K562 (cell line): Measurements from ENCODE around the gene STX12. TPM values are rescaled to one million over a fixed set of nuclear protein-coding genes. Genes with fewer than 3 reads are reported as not detected.

Experiments used
- ATF1 ChIP-seq, 2 experiments: fragments of 450-650 bp in 1 of 2; IDR thresholded peaks; 2 replicates each; pipeline ENCODE4 v1.6.1; 2016; ENCODE audit warnings: missing compliant biosample characterization in 1 of 2, missing genetic modification characterization in 1 of 2
- BHLHE40 ChIP-seq: IDR thresholded peaks from 2 replicates; pipeline ENCODE4 v1.6.1; 2011; ENCODE audit warnings: low read length, improper control_type of control experiment
- CBX3 ChIP-seq, 2 experiments: IDR thresholded peaks; 1 replicate in 1 of 2; 2 replicates in 1 of 2; pipeline ENCODE4 v1.6.1; 2012; ENCODE audit warnings: inconsistent platforms in 2 of 2, low read length in 2 of 2, borderline replicate concordance in 1 of 2, control low read depth in 1 of 2
- DACH1 ChIP-seq: fragments of 450-650 bp; IDR thresholded peaks from 2 replicates; pipeline ENCODE4 v1.6.1; 2018; ENCODE audit not compliant: partially characterized antibody
- ETV5 ChIP-seq: sonication (generic); formaldehyde crosslinking; IDR thresholded peaks from 2 replicates; pipeline ENCODE4 v1.4.0; 2020; ENCODE audit warnings: low read depth, mild to moderate bottlenecking, missing genetic modification reagents
- EWSR1 ChIP-seq: fragments of 450-650 bp; IDR thresholded peaks from 2 replicates; pipeline ENCODE4 v1.6.1; 2018; ENCODE audit warnings: borderline replicate concordance, mild to moderate bottlenecking, low read depth, moderate library complexity; ENCODE audit not compliant: partially characterized antibody
- FOXA3 ChIP-seq, 2 experiments: fragments of 450-650 bp in 1 of 2; sonication (generic) in 1 of 2; formaldehyde crosslinking; IDR thresholded peaks in 1 of 2; conservative IDR thresholded peaks in 1 of 2; 2 replicates each; pipeline versions ENCODE4 v1.4.0 to v1.8.0; 2020 to 2022; ENCODE audit warnings: mild to moderate bottlenecking in 2 of 2, missing genetic modification reagents in 1 of 2
- GABPB1 ChIP-seq: sonication (generic); formaldehyde crosslinking; IDR thresholded peaks from 2 replicates; pipeline ENCODE4 v1.8.0; 2022; ENCODE audit warnings: mild to moderate bottlenecking, missing genetic modification reagents
- HEY1 ChIP-seq: fragments of 250-450 bp; sonication (Bioruptor Pico); IDR thresholded peaks from 2 replicates; pipeline ENCODE4 v1.5.0; 2020; ENCODE audit warnings: mild to moderate bottlenecking, moderate library complexity, borderline replicate concordance
- LCOR ChIP-seq: sonication (generic); formaldehyde crosslinking; IDR thresholded peaks from 2 replicates; pipeline ENCODE4 v1.8.0; 2022; ENCODE audit warnings: mild to moderate bottlenecking, missing genetic modification reagents
- NFIC ChIP-seq: fragments of 450-650 bp; IDR thresholded peaks from 2 replicates; pipeline ENCODE4 v1.6.1; 2017; ENCODE audit warnings: mild to moderate bottlenecking, inconsistent platforms
- POU5F1 ChIP-seq: fragments of 150-350 bp; IDR thresholded peaks from 2 replicates; pipeline ENCODE4 v1.6.1; 2014; ENCODE audit warnings: borderline replicate concordance, low read length, low read depth, mild to moderate bottlenecking; ENCODE audit not compliant: partially characterized antibody
- SMC3 ChIP-seq: conservative IDR thresholded peaks from 2 replicates; pipeline ENCODE4 v1.6.1; 2011; ENCODE audit warnings: low read depth, low read length, improper control_type of control experiment; ENCODE audit not compliant: insufficient read depth
- STAG1 ChIP-seq: sonication (generic); formaldehyde crosslinking; IDR thresholded peaks from 2 replicates; pipeline ENCODE4 v1.5.0; 2020; ENCODE audit warnings: missing genetic modification reagents, borderline replicate concordance
- TBP ChIP-seq: optimal IDR thresholded peaks from 2 replicates; pipeline ENCODE3; 2011; ENCODE audit warnings: low read depth, low read length, improper control_type of control experiment
- WHSC1 ChIP-seq: IDR thresholded peaks from one replicate; pipeline ENCODE4 v1.6.1; 2012; ENCODE audit warnings: low read length, control low read depth, inconsistent platforms
- ZNF263 ChIP-seq: sonication (generic); formaldehyde crosslinking; IDR thresholded peaks from 2 replicates; pipeline ENCODE4 v1.8.0; 2022; ENCODE audit warnings: mild to moderate bottlenecking, missing genetic modification reagents, borderline replicate concordance
- ZNF436 ChIP-seq: fragments of 250-450, 450-650 bp; sonication (Bioruptor Pico); formaldehyde crosslinking; IDR thresholded peaks from 2 replicates; pipeline ENCODE4 v1.7.0; 2020; ENCODE audit warnings: mild to moderate bottlenecking
- polyA plus RNA-seq, 8 experiments: library from polyadenylated mRNA; depleted of rRNA in 4 of 8; stranded (reverse) in 5 of 8; unstranded in 3 of 8; fragments of >200 nt; fragmentation: Nextera tagmentation in 2 of 8; fragmentation: Illumina TruSeq in 1 of 8; extraction: Ambion mirVana in 2 of 8; extraction: Trizol in 1 of 8; gene quantifications; 2 replicates each; pipeline versions ENCODE4 v1.2.1 to v1.2.3, GENCODE V29; 2011 to 2014; ENCODE audit warnings: inconsistent platforms in 1 of 8, missing spikeins in 1 of 8
- total RNA-seq, 7 experiments: library from RNA; depleted of rRNA in 6 of 7; stranded (reverse); fragments of >200 nt in 6 of 7; fragmentation: Illumina TruSeq in 2 of 7; extraction: Trizol in 2 of 7; gene quantifications; 2 replicates each; pipeline versions ENCODE4 v1.2.1 to v1.2.3, GENCODE V29; 2011 to 2021; ENCODE audit warnings: low replicate concordance in 1 of 7
- TF ChIP-seq, protein P1 (sequence below): fragments of 200-800 bp; sonication (Bioruptor generic); IDR thresholded peaks from 2 replicates; pipeline ENCODE4 v1.6.1; 2017; ENCODE audit warnings: missing genetic modification characterization, missing compliant biosample characterization
- TF ChIP-seq, protein P2 (sequence below): fragments of 450-650 bp; IDR thresholded peaks from 2 replicates; pipeline ENCODE4 v1.6.1; 2017; ENCODE audit warnings: antibody characterized with exemption, mild to moderate bottlenecking

The STX12 gene
- total and polyA plus RNA-seq, 9 of the 15 experiments (the other 6 are each of a cell fraction or from before 2014, with no cell fraction given), result 16.9 to 31.3 (median 25.7) TPM

DNA sequence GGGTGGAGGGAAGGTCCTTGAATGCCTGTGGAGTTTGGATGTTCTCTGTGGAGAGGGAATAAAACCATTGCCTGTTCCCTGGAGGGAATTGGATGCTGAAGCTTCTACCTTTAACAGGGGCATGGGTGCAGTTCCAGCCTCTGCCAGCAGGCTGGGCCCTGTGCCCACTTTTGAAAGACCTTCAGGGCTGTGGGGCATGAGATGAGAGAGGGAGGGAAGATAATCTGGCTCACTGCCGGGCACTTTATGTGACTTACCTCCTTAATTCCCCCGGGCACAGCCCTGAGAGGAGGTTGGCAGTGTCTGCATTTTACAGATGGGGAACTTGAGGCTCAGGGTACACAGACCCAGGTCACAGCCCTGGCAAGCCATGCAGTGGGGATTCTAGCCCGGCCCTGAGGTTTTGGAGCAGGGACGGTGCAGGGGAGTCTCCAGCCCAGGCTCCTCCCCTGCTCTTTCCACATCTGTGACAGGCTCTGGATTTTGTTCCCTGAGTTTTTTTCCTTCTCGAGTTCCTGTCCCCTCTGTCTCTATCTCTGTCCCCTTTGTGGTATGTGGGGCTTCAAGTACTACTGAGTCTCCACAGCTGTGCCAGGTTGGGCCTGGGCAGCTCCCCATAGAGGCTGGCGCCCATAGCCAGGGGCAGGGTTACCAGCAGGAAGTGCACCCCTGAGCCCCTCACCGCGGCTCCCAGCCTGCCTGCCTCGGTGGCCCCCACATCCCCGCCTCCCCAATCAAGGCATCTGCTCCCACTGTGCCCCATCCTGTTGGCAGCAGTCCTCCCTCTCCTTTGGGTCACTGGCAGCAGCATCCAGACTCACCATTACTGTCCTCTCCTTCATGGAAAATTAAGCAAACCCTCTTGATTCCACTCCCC is 85.3 kb downstream of the STX12 start (continued):
- TF ChIP-seq POU5F1 (no peak), ZNF263 (CRISPR knock-in tag) (peak; percentile 51; the same call in 1 of the 2 replicates), STAG1 (CRISPR knock-in tag) (peak; percentile 89; the same call in 1 of the 2 replicates), ATF1 (CRISPR knock-in tag; IDR thresholded peaks at IDR 0.05) (no peak), ATF1 (tag; IDR thresholded peaks at IDR 0.05) (peak; percentile 16; the same call in 1 of the 2 replicates), BHLHE40 (0 out of 2 replicates have a peak, but pooled peaks have one; percentile 22), LCOR (no peak), GABPB1 (0 out of 2 replicates have a peak, but pooled peaks have one; percentile 29), DACH1 (no peak), SMC3 (peak; percentile 97), WHSC1 (no peak), FOXA3 (CRISPR knock-in tag; conservative IDR thresholded peaks at IDR 0.05 in 1 of 2, IDR thresholded peaks at IDR 0.05 in 1 of 2) (peak; percentile 7 to 62; a peak in 2 of 4 replicates), CBX3 (IDR thresholded peaks at IDR 0.05; ENCODE audit: borderline replicate concordance in 1 of 2, low read length in 2 of 2) (0 out of 3 replicates have a peak, but pooled peaks of 1 of the 2 experiments have one; percentile 9), EWSR1 (no peak), HEY1 (CRISPR knock-in tag) (peak; percentile 58; the same call in 1 of the 2 replicates), ZNF436 (CRISPR knock-in tag) (no peak), NFIC (peak; percentile 88), ETV5 (peak; percentile 48; the same call in 1 of the 2 replicates), TBP (peak; percentile 21)
- TF ChIP-seq, protein P1, sequence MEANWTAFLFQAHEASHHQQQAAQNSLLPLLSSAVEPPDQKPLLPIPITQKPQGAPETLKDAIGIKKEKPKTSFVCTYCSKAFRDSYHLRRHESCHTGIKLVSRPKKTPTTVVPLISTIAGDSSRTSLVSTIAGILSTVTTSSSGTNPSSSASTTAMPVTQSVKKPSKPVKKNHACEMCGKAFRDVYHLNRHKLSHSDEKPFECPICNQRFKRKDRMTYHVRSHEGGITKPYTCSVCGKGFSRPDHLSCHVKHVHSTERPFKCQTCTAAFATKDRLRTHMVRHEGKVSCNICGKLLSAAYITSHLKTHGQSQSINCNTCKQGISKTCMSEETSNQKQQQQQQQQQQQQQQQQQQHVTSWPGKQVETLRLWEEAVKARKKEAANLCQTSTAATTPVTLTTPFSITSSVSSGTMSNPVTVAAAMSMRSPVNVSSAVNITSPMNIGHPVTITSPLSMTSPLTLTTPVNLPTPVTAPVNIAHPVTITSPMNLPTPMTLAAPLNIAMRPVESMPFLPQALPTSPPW (CRISPR knock-in tag), result peak; percentile 66
- TF ChIP-seq, protein P2, sequence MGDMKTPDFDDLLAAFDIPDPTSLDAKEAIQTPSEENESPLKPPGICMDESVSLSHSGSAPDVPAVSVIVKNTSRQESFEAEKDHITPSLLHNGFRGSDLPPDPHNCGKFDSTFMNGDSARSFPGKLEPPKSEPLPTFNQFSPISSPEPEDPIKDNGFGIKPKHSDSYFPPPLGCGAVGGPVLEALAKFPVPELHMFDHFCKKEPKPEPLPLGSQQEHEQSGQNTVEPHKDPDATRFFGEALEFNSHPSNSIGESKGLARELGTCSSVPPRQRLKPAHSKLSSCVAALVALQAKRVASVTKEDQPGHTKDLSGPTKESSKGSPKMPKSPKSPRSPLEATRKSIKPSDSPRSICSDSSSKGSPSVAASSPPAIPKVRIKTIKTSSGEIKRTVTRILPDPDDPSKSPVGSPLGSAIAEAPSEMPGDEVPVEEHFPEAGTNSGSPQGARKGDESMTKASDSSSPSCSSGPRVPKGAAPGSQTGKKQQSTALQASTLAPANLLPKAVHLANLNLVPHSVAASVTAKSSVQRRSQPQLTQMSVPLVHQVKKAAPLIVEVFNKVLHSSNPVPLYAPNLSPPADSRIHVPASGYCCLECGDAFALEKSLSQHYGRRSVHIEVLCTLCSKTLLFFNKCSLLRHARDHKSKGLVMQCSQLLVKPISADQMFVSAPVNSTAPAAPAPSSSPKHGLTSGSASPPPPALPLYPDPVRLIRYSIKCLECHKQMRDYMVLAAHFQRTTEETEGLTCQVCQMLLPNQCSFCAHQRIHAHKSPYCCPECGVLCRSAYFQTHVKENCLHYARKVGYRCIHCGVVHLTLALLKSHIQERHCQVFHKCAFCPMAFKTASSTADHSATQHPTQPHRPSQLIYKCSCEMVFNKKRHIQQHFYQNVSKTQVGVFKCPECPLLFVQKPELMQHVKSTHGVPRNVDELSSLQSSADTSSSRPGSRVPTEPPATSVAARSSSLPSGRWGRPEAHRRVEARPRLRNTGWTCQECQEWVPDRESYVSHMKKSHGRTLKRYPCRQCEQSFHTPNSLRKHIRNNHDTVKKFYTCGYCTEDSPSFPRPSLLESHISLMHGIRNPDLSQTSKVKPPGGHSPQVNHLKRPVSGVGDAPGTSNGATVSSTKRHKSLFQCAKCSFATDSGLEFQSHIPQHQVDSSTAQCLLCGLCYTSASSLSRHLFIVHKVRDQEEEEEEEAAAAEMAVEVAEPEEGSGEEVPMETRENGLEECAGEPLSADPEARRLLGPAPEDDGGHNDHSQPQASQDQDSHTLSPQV, result peak; percentile 31; the same call in 1 of the 2 replicates
